GM21717 (cell line): Measurements from ENCODE around the gene DELE1.
"Not testable (repeated sequence)": the region's sequence is repeated elsewhere in the genome, so short reads cannot be mapped to it uniquely, and the experiment has no call there.

ENCODE experiments used
- ATAC-seq: cut with Tn5 transposase; IDR thresholded peaks from one replicate; pipeline ENCODE4 v1.9.1; 2021; ENCODE audit warnings: mild to moderate bottlenecking, moderate library complexity; ENCODE audit not compliant: unreplicated experiment

DELE1 gene

GRCh38 chr5:141922827-141923447 lies 734 bp upstream of the DELE1 start:
- not testable (repeated sequence) for ATAC-seq

DNA sequence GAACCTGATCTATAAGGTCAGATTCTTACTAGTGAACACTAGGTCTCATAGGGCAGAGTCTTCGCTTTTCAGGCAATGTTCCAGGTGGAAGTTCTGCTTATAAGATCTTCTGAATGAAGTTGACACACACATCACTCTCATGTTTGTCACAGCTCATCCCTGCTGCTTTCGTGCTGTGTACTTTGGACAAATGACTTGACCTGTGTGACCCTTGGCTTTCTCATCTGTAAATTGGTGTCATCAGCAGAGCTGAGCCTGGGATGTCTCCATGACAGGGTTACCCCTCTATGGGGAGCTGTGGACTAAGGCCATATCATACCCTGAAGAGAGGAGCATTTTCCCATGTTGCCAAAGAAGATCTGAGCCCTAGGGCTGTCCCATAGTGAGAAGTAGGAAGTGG lies 2.8 kb downstream of the DELE1 start:
- ATAC-seq, result no peak

DNA sequence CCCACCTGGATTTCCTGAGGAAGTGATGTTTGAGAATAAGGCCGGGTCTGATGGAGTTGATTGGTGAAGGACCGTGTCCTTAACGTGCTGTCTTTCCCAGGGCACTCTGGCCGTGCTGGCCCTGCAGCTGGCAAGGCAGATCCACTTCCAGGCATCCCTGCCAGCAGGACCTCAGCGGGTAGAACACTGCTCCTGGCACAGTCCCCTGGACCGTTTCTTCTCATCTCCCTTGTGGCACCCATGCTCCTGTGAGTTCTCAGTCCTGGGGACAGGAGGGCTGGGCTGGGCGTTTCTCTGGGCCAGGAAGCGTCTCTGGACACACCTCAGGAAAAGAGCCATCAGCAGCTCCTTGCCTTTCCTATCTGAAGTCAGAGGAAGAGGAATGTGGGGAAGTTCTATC lies 4.4 kb downstream of the DELE1 start:
- ATAC-seq, result no peak

DNA sequence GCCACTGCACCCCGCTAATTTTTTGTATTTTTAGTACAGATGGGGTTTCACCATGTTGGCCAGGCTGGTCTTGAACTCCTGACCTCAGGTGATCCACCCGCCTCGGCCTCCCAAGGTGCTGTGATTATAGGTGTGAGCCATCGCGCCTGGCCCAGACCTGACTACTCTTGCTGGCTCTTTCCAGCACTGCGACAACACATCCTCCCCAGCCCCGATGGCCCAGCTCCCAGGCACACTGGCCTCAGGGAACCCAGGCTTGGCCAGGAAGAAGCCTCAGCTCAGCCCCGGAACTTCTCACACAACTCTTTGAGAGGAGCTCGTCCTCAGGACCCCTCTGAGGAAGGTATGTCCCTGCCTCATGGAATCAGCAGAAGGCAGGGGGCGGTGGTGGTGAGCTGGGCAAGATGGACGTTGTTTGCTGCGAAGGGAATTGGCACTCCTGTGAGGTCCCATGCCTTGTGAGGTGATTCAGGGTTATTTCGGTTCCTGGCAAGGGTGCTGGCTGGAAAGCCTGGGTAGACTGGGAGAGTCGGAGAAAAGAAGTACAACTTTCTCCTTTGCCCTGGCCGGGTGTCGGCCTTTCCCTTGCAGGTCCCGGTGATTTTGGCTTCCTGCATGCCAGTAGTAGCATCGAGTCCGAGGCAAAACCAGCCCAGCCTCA lies 5.9 kb downstream of the DELE1 start:
- no peak for ATAC-seq

- ATAC-seq, result no peak
Measured at GRCh38 chr5:141931694-141932093, 8.0 kb downstream of the DELE1 start.

DNA sequence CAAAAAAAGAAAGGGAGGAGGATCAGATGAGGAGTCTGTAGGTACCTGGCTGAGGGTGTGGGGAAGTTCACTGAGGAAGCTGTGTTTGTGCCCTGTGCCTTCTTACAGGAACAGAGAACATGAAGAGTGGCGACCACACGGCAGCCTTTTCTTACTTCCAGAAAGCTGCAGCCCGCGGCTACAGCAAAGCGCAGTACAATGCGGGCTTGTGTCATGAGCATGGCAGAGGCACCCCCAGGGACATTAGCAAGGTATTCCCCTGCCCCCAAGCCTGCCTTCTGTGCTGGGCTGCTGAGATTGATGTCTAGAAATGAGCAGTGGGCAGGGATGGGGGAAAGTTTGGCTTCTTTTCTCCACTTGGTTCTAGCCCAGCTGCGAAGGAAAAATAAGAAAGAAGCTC lies 9.5 kb downstream of the DELE1 start:
- ATAC-seq, result no peak

DNA sequence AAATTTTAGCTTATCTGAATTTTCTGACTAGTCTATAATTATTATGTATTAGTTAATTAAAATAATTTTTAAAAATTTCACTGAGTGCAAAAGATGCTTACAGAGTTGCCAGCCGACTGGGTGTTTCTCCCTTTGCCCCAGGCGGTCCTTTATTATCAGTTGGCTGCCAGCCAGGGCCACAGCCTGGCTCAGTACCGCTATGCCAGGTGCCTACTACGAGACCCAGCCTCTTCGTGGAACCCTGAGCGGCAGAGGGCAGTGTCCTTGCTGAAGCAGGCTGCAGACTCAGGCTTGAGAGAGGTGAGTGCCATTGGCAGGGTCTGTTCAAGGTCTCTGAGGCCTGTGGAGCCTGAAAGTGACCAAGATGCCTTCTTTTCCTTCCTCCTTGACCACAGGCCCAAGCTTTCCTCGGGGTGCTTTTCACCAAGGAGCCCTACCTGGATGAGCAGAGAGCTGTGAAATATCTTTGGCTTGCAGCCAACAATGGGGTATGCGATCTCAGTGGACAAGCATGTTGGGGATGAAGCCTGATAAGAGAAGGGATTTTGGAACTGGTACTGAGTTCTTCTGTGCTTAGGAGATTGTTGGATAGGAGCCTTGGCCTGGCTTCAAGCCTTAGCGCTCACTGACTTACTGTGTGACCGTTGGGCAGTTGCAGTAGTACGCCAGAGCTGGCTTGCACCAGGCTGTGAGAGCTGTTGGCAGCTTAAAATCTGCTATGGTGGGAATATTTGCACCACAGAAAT lies 10.6 kb downstream of the DELE1 start:
- ATAC-seq, result no peak

DNA sequence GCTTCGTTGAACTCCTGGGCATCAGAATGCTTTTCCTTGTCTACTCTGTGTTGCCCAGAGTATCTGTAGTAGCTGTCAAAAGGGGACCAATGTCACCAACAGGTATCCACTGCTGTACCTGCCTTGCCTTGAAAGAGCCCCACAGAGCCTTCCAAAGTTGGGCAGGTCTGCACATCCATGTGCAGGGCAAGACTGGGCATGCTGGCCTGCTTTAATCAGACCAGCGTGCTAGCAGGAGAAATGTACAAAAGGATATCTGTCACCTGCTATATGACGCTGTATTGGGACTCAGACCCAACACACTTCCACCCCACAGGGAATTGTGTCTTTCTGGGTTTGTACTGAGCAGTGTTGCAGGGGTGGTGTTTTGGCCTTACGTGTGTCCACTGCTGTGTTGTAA lies 11.9 kb downstream of the DELE1 start:
- ATAC-seq, result no peak

- no peak for ATAC-seq
Measured at GRCh38 chr5:141940695-141941271, 17.1 kb downstream of the DELE1 start.

GRCh38 chr5:141941307-141941706 lies 17.6 kb downstream of the DELE1 start:
- ATAC-seq, result no peak

DNA sequence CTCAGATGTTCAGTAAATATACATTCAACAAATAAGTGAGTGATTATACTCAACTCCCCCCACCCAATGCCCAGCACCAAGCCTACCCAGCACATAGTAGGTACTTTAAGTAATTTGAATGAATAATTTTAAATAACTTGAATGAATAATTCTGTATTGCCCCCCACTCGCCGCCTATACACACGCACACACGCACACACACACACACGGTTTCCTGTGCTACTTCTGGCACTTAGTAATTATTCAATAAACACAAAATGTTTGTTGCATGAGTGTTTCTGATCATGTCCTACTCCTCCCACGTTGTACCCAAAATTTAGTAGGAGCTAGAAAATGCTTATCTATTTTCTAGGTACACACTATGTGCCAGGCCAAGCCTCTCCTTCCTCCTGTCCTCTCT lies 18.1 kb downstream of the DELE1 start:
- ATAC-seq, result no peak

- ATAC-seq, result no peak
Measured at GRCh38 chr5:141942185-141942857, 18.6 kb downstream of the DELE1 start.

DNA sequence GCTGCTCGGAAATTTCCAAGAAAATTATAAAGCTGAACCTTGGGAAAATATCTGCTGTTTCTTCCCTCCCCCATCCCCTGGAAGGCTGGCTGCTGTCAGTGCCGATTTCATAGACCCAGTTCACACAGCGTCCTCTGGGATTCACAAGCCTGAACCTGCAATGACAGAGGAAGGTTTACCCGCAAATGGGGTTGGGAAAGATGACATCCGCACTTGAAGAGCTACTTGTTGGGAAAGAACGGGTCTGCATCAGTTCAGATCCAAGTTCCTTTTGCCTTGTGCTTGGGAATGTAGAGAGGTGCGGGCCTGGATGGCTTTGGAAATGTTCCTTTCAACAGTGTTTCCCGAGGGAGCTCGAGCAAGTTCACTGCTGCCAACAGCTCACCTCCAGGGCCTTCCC lies 20.4 kb downstream of the DELE1 start:
- no peak for ATAC-seq

DNA sequence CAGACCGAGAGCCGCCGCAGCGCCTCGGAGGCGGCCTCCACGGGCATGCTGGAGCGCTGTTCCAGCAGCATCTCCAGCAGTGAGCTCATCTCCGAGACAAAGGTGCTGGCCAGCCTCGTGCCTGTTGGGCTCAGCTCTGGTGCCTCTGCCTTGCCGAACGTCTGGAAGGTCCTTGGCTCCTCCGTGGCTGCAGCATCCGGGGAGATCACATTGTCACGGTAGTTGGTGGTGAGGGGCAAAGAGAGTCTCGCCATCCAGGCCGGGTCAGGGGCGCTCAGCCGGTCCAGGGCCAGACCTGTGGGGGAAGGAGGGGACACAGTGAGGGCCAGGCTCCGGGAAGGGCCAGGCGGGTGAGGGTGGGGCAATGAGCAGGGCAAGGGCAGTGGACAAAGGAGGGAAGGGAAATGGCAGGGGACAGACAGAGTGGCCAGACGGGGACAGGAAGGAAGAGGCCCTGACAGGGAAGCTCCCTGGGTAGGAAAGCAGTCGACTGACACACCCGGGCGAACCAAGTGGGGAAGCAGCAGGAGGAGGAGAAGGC lies 21.9 kb downstream of the DELE1 start:
- ATAC-seq, result no peak

DNA sequence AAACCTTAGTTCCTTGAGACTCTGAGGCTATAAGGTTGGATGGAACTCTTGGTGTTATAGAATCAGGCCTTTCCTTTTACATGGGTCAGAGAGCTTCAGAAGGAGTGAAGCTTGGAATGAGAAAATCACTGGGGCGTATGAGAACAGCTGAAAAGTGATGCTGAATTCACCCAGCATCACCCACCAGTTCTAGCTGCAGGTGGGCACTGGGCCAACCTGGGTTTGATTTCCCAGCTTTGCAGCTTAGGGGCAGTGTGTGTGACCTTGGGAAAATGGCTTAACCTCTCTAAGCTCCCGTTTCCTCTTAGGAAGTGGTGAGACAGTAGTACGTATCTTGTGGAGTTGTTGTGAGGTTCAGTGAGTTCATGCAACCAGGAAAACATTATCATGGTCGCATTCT lies 23.6 kb downstream of the DELE1 start:
- ATAC-seq, result no peak

DNA sequence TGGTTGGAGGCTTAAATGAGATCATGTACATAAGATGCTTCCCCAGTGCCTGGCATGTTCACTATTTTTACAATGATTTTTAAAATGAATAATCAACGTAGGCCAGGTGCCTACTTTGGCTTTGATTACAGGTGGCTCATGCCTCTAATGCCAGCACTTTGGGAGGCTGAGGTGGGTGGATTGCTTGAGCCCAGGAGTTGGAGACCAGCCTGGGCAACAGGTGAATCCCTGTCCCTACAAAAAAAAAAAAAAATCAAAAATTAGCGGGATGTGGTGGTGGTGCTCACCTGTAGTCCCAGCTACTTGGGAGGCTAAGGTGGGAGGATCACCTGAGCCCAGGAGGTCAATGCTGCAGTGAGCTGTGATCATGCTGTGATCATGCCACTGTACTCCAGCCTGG lies 25.1 kb downstream of the DELE1 start:
- no peak for ATAC-seq

- no peak for ATAC-seq
Measured at GRCh38 chr5:141949511-141949910, 25.8 kb downstream of the DELE1 start.

GRCh38 chr5:141950207-141951005 lies 26.7 kb downstream of the DELE1 start:
- ATAC-seq, result no peak

- no peak for ATAC-seq
Measured at GRCh38 chr5:141951332-141951781, 27.7 kb downstream of the DELE1 start.

GRCh38 chr5:141952020-141952419 lies 28.3 kb downstream of the DELE1 start:
- ATAC-seq, result no peak
